Measurements from ENCODE around the gene CDH24. TPM values are rescaled to one million over a fixed set of nuclear protein-coding genes. Genes with fewer than 3 reads are reported as not detected.

Gene CDH24
- total and polyA plus RNA-seq, 2 of the 4 experiments (the other 2 are of a cell fraction), result 3.9 to 24.4 TPM

DNA sequence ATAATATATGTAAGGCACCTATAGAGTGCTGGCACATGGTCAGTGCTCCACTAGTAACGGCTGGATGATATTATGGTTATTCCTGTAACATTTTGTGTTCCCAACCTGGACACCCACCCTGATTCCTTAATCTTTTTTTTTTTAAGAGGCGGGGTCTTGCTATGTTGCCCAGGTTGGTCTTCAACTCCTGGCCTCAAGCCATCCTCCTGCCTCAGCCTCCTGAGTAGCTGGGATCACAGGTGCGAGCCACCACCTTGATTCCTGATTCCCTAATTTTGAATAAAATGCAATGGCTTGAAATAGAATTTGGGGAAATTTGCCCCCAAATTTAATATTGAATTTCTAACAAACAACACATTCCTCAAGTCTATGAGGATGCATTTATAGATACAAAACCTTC, 54.7 kb downstream of the CDH24 start:
- Histone ChIP-seq H2AK9ac (replicated peaks; ENCODE audit: low read depth, low read length, poor library complexity) (no peak overlapping the region), H4K91ac (ENCODE audit: insufficient read depth, low read depth, low read length) (no peak overlapping the region), H2AK5ac (ENCODE audit: low read depth, low read length) (no peak overlapping the region), H2BK120ac (ENCODE audit: low read depth, low read length) (no peak overlapping the region), H4K20me1 (ENCODE audit: insufficient read depth, low read length) (no peaks in the 10 kb centered on the region), H3K14ac (replicated peaks; ENCODE audit: low read depth, low read length) (no peak overlapping the region), H4K5ac (ENCODE audit: low read depth, low read length) (no peak overlapping the region), H2BK20ac (ENCODE audit: low read depth, low read length) (no peak overlapping the region), H3K4me1 (ENCODE audit: control insufficient read depth, insufficient read depth, low read length) (no peaks in the 10 kb centered on the region; the same call in 1 of the 2 replicates), H2AFZ (replicated peaks; ENCODE audit: low read length, poor library complexity) (no peak overlapping the region), H3K4me3 (ENCODE audit: insufficient read depth, low read depth, low read length) (no peak overlapping the region), H3K18ac (ENCODE audit: low read depth, low read length) (no peak overlapping the region), H2BK5ac (ENCODE audit: low read depth, low read length, poor library complexity, severe bottlenecking) (no peak overlapping the region), H2BK15ac (ENCODE audit: low read depth, low read length) (no peak overlapping the region), H3K27ac (ENCODE audit: insufficient read depth, low read length) (no peak overlapping the region), H3K4ac (ENCODE audit: low read depth, low read length) (no peak overlapping the region), H3K27me3 (ENCODE audit: control insufficient read depth, insufficient read depth, low read length) (no peaks in the 10 kb centered on the region), H3K56ac (ENCODE audit: extremely low read depth, insufficient read depth, low read length) (no peak overlapping the region), H3K9me1 (ENCODE audit: insufficient read depth, low read length) (no peaks in the 10 kb centered on the region; the same call in 1 of the 2 replicates), H3K4me2 (ENCODE audit: low read depth, low read length) (no peak overlapping the region), H4K8ac (ENCODE audit: low read depth in 2 of 2, low read length in 2 of 2) (no peak overlapping the region), H3K9me3 (ENCODE audit: control insufficient read depth, insufficient read depth, low read length) (no peaks in the 10 kb centered on the region), H3K23ac (ENCODE audit: low read depth, low read length) (no peak overlapping the region), H3K36me3 (ENCODE audit: control insufficient read depth, insufficient read depth, low read length) (no peaks in the 10 kb centered on the region), H3K79me1 (ENCODE audit: low read depth in 1 of 2, low read length in 2 of 2) (peaks cover 0 to 12% of the 10 kb centered on the region in 2 experiments; a peak in 2 of 4 replicates), H3K9ac (ENCODE audit: low read depth, low read length) (no peak overlapping the region)
- DNase-seq, result no peak
- dilution Hi-C loops (cut with HindIII; ENCODE audit: low sequenced_read_pairs, unreplicated experiment), result no loop called here
- TF ChIP-seq BHLHE40 (IDR thresholded peaks at IDR 0.05; ENCODE audit: low read depth, low read length) (no peak), CEBPB (IDR thresholded peaks at IDR 0.05; ENCODE audit: low read depth, low read length) (no peak), FOS (IDR thresholded peaks at IDR 0.05; ENCODE audit: low read depth, low read length) (no peak), RCOR1 (IDR thresholded peaks at IDR 0.05; ENCODE audit: insufficient replicate concordance, low read length) (no peak), RFX5 (IDR thresholded peaks at IDR 0.05; ENCODE audit: low read depth, low read length) (no peak), CHD1 (IDR thresholded peaks at IDR 0.05; ENCODE audit: low read depth, low read length) (no peak), MXI1 (IDR thresholded peaks at IDR 0.05; ENCODE audit: borderline replicate concordance, low read depth, low read length) (no peak), MAZ (IDR thresholded peaks at IDR 0.05; ENCODE audit: borderline replicate concordance, low read depth, low read length) (no peak), MAFK (IDR thresholded peaks at IDR 0.05; ENCODE audit: low read depth, low read length) (no peak), POLR2A (IDR thresholded peaks at IDR 0.05; ENCODE audit: low read depth, low read length) (no peak), RAD21 (IDR thresholded peaks at IDR 0.05; ENCODE audit: low read length) (no peak), NFE2L2 (IDR thresholded peaks at IDR 0.05; ENCODE audit: low read depth, low read length) (no peak), SMC3 (IDR thresholded peaks at IDR 0.05; ENCODE audit: low read depth, low read length) (no peak)
- TF ChIP-seq, protein P1, sequence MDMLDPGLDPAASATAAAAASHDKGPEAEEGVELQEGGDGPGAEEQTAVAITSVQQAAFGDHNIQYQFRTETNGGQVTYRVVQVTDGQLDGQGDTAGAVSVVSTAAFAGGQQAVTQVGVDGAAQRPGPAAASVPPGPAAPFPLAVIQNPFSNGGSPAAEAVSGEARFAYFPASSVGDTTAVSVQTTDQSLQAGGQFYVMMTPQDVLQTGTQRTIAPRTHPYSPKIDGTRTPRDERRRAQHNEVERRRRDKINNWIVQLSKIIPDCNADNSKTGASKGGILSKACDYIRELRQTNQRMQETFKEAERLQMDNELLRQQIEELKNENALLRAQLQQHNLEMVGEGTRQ (IDR thresholded peaks at IDR 0.05; ENCODE audit: low read depth, low read length), result no peak
- TF ChIP-seq, protein P2, sequence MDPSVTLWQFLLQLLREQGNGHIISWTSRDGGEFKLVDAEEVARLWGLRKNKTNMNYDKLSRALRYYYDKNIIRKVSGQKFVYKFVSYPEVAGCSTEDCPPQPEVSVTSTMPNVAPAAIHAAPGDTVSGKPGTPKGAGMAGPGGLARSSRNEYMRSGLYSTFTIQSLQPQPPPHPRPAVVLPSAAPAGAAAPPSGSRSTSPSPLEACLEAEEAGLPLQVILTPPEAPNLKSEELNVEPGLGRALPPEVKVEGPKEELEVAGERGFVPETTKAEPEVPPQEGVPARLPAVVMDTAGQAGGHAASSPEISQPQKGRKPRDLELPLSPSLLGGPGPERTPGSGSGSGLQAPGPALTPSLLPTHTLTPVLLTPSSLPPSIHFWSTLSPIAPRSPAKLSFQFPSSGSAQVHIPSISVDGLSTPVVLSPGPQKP (IDR thresholded peaks at IDR 0.05; ENCODE audit: borderline replicate concordance, low read depth, low read length), result no peak
- TF ChIP-seq, protein P3, sequence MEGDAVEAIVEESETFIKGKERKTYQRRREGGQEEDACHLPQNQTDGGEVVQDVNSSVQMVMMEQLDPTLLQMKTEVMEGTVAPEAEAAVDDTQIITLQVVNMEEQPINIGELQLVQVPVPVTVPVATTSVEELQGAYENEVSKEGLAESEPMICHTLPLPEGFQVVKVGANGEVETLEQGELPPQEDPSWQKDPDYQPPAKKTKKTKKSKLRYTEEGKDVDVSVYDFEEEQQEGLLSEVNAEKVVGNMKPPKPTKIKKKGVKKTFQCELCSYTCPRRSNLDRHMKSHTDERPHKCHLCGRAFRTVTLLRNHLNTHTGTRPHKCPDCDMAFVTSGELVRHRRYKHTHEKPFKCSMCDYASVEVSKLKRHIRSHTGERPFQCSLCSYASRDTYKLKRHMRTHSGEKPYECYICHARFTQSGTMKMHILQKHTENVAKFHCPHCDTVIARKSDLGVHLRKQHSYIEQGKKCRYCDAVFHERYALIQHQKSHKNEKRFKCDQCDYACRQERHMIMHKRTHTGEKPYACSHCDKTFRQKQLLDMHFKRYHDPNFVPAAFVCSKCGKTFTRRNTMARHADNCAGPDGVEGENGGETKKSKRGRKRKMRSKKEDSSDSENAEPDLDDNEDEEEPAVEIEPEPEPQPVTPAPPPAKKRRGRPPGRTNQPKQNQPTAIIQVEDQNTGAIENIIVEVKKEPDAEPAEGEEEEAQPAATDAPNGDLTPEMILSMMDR (conservative IDR thresholded peaks at IDR 0.05; ENCODE audit: low read depth, low read length), result no peak
- in situ Hi-C loops (cut with MboI; ENCODE audit: low sequenced_read_pairs), result no loop called here
- CTCF ChIA-PET, result interaction anchor here (1.0 to 1.2 kb wide), 2 partner anchors 16 to 29 kb away, joined by 3 read pairs; no protein-coding TSS in a partner anchor
- POLR2A ChIA-PET (ENCODE audit: unreplicated experiment), result no interaction called here
- BruUV-seq (replicated peaks), result no TSS peak
- intact Hi-C loops (cut with micrococcal nuclease), result no loop called here
- 83% methylated on average over 1 of the region's 3 CpGs; no CpG with 5 or more reads in 1 of the 2 experiments for WGBS, 2 experiments (ENCODE audit: extremely low coverage in 2 of 2, insufficient read length in 1 of 2)
- no peak for ATAC-seq (ENCODE audit: low read depth)

Data from IMR-90 (cell line).